ENCODE data around the gene FGF3.
"Not testable (repeated sequence)": the region's sequence is repeated elsewhere in the genome, so short reads cannot be mapped to it uniquely, and the experiment has no call there.

FGF3 gene

GRCh38 chr11:69764918-69765317 is 54.3 kb downstream of the FGF3 start:
- not testable (repeated sequence) for DNase-seq

- DNase-seq = no peak
These were observed 58.9 kb downstream of the FGF3 start for GRCh38 chr11:69760319-69760718.

Measured in RPMI8226 (cell line).